HEK293T (cell line): ENCODE results near the gene SH3RF2.

Experiments used
- ARNT ChIP-seq: fragments of 450-650 bp; IDR thresholded peaks from 2 replicates; pipeline ENCODE4 v1.6.1; 2017; ENCODE audit warnings: mild to moderate bottlenecking
- BHLHE40 ChIP-seq: fragments of 450-650 bp; IDR thresholded peaks from 2 replicates; pipeline ENCODE4 v1.6.1; 2016; ENCODE audit warnings: mild to moderate bottlenecking, moderate library complexity, borderline replicate concordance
- FOXA1 ChIP-seq: fragments of 450-650 bp; IDR thresholded peaks from 2 replicates; pipeline ENCODE4 v1.6.1; 2016; ENCODE audit warnings: mild to moderate bottlenecking
- FOXK2 ChIP-seq: fragments of 450-650 bp; IDR thresholded peaks from 2 replicates; pipeline ENCODE4 v1.6.1; 2016; ENCODE audit warnings: mild to moderate bottlenecking
- L3MBTL2 ChIP-seq: fragments of 450-650 bp; conservative IDR thresholded peaks from 2 replicates; pipeline ENCODE4 v1.6.1; 2016; ENCODE audit warnings: mild to moderate bottlenecking
- LEF1 ChIP-seq: fragments of 450-650 bp; IDR thresholded peaks from 2 replicates; pipeline ENCODE4 v1.6.1; 2017; ENCODE audit warnings: mild to moderate bottlenecking, borderline replicate concordance
- SP1 ChIP-seq: fragments of 450-650 bp; IDR thresholded peaks from 2 replicates; pipeline ENCODE4 v1.6.1; 2017
- TARDBP ChIP-seq: fragments of 450-650 bp; IDR thresholded peaks from 2 replicates; pipeline ENCODE4 v1.6.1; 2016
- ZNF384 ChIP-seq: fragments of 450-650 bp; IDR thresholded peaks from 2 replicates; pipeline ENCODE4 v1.6.1; 2016

DNA sequence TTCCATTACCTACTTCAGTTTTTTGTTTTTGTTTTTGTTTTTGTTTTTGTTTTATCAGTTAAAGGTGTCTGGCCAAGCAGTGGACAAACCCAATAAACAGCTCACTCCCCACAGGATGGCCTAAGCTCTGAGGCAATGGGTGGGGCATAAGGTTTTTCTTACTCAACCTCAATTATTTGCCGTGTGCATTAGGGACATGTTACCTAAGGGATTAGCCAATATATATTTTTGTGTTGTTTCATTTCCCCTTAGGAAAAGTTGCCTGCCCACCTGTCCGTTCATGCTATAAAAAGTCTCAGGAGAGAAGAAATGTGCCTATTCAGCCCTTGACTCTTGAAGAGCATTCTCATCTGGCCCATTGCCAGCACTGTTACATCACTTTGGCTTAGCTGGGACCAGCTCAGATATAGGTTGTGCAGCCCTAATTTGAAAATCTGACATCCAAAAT, 7.3 kb downstream of the SH3RF2 start:
- TF ChIP-seq ZNF384 (no peak), LEF1 (no peak), FOXK2 (no peak), TARDBP (no peak), SP1 (no peak), FOXA1 (no peak), L3MBTL2 (no peak), BHLHE40 (no peak), ARNT (no peak)
